ENCODE results near the gene CPSF4L. TPM values are rescaled to one million over a fixed set of nuclear protein-coding genes. Genes with fewer than 3 reads are reported as not detected.

CPSF4L gene
- total RNA-seq, 1 donor from 2014 or later: not detected

- no peak overlapping the region for H3K27ac Mint-ChIP-seq
- no peaks in the 10 kb centered on the region for H3K9me3 Mint-ChIP-seq (ENCODE audit: low read depth)
- H3K36me3 Mint-ChIP-seq (ENCODE audit: insufficient read depth): peaks cover 39% of the 10 kb centered on the region
- H3K4me1 Mint-ChIP-seq (ENCODE audit: low read depth): peaks cover 34% of the 10 kb centered on the region
- DNase-seq (ENCODE audit: low spot score, unreplicated experiment): no peak
- no peak overlapping the region for H3K4me3 Mint-ChIP-seq (ENCODE audit: low read depth)
- no peaks in the 10 kb centered on the region for H3K27me3 Mint-ChIP-seq
- no peak for TF ChIP-seq CTCF (IDR thresholded peaks at IDR 0.05; ENCODE audit: unreplicated experiment)
These were observed 56.2 kb downstream of the CPSF4L start for GRCh38 chr17:73205459-73205961.

DNA sequence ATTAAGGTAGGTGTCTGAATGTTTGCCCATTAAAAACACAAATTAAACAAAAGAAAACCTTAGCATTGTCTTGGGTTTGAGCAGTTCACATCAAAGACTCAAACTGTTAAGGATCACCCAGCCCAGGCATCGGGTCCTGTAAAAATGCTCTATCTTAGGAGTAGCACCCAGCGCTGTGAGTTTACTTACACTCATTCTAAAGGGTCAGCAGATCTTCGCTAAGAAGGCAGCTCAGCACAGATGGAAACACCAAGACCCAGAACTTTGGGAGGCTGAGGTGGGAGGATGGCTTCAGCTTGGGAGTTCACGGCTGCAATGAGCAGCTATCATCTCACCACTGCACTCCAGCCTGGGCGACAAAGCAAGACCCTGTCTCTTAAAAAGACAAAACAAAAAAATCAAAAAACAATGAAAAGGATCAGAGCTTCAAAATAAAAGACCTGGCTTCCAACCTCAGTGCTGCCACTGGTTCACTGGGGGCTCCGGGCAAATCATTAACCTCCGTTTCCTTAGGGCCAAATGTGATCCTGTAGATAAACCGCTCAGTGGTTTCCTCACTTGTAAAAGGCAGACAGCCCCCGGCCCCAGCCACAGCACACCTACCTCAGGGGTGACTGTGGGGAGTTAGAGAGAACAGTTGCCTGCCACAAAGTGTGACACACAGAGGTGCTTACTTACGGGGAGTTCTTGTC is 57.7 kb downstream of the CPSF4L start:
- Mint-ChIP-seq H3K4me3 (ENCODE audit: low read depth) (peak overlapping the region; percentile 45), H3K9me3 (ENCODE audit: low read depth) (no peaks in the 10 kb centered on the region), H3K27me3 (no peaks in the 10 kb centered on the region), H3K4me1 (ENCODE audit: low read depth) (peaks cover 34% of the 10 kb centered on the region), H3K36me3 (ENCODE audit: insufficient read depth) (peaks cover 47% of the 10 kb centered on the region), H3K27ac (peak overlapping the region; percentile 91)
- DNase-seq (ENCODE audit: low spot score, unreplicated experiment): no peak
- TF ChIP-seq CTCF (IDR thresholded peaks at IDR 0.05; ENCODE audit: unreplicated experiment): no peak

DNA sequence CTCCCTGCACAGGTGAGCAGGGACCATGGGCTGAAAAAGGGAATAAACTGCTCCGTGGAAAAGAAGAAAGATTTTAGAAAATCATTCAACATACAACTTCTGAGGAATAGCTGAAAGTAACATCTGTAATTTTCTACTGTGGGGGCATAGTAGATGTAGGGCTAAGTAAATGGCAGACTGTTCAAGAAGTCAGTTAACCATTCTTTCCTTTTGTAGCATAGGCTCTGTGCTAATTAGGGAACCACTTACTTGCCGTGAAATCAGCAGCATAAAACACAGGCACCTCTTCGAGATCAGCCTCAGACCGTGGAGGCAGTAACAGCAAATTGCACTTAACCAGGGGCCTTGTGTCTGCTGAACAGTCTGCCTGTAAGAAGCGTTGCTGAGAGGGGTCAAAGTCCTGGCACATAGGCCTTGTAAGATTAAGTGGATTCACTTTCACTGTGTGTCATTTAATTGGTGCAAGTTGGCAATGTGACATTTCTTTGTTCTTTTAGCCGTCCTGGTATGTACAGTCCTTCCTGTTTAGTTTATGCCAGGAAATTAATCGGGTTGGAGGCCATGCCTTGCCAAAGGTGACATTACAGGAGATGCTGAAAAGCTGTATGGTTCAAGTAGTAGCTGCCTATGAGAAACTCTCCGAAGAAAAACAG is 58.4 kb downstream of the CPSF4L start:
- no peaks in the 10 kb centered on the region for H3K27me3 Mint-ChIP-seq
- H3K9me3 Mint-ChIP-seq (ENCODE audit: low read depth): no peaks in the 10 kb centered on the region
- peaks cover 49% of the 10 kb centered on the region for H3K36me3 Mint-ChIP-seq (ENCODE audit: insufficient read depth)
- H3K4me3 Mint-ChIP-seq (ENCODE audit: low read depth): peak overlapping the region; percentile 48
- H3K4me1 Mint-ChIP-seq (ENCODE audit: low read depth): peaks cover 34% of the 10 kb centered on the region
- no peak for TF ChIP-seq CTCF (IDR thresholded peaks at IDR 0.05; ENCODE audit: unreplicated experiment)
- peak overlapping the region; percentile 91 for H3K27ac Mint-ChIP-seq
- no peak for DNase-seq (ENCODE audit: low spot score, unreplicated experiment)

GRCh38 chr17:73201215-73202069 is 60.2 kb downstream of the CPSF4L start:
- H3K36me3 Mint-ChIP-seq (ENCODE audit: insufficient read depth): peaks cover 48% of the 10 kb centered on the region
- peak overlapping the region; percentile 71 for H3K27ac Mint-ChIP-seq
- no peaks in the 10 kb centered on the region for H3K27me3 Mint-ChIP-seq

More at GRCh38 chr17:73201215-73202069, 60.2 kb downstream of the CPSF4L start:
- Mint-ChIP-seq H3K4me3 (ENCODE audit: low read depth) (no peak overlapping the region), H3K9me3 (ENCODE audit: low read depth) (no peaks in the 10 kb centered on the region), H3K4me1 (ENCODE audit: low read depth) (peaks cover 34% of the 10 kb centered on the region)
- no peak for DNase-seq (ENCODE audit: low spot score, unreplicated experiment)
- TF ChIP-seq CTCF (IDR thresholded peaks at IDR 0.05; ENCODE audit: unreplicated experiment): no peak
